Measurements from ENCODE around the gene SRGAP1. TPM values are rescaled to one million over a fixed set of nuclear protein-coding genes. Genes with fewer than 3 reads are reported as not detected.
A peak's percentile ranks its signal among the peaks of the same experiment; 100 is the strongest.

SRGAP1 gene
- total and polyA plus RNA-seq, 9 of the 15 experiments (the other 6 are each of a cell fraction or from before 2014, with no cell fraction given): 0.01 to 0.13 (median 0.04) TPM; not detected in 3

DNA sequence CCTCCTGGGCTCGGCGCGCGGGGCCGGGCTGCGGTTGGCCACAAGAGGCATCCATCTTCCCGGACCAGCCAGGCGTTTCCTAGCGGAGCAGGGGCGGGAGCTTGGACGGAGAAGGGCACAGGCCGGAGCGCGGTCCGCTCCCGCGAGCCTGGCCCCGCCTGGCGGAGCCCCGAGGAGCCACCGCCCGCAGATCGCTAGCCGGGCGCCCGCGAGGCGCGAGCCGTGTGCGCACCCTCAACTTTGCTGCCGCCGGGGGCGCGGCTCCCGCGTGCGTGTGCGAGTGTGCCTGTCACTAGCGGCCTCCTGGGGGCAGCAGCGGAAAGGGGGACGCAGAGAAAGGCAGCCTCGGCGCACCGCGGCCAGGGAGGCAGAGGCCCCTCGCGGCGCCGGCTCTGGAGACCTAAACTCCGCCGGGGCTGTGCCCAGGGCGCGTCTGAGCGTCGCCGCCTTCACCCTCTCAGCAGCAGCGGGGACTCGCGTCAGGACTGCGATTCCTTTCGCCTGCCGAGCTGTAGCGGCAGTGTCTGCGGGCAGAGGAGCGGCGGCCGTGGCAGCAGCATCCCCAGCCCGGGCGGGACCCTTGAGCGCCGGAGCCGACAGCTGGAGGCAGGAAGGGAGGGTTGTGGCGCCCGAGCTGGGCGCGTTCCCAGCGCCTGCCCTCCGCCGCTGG is 644 bp upstream of the SRGAP1 start (continued):
- TF ChIP-seq, protein P1, sequence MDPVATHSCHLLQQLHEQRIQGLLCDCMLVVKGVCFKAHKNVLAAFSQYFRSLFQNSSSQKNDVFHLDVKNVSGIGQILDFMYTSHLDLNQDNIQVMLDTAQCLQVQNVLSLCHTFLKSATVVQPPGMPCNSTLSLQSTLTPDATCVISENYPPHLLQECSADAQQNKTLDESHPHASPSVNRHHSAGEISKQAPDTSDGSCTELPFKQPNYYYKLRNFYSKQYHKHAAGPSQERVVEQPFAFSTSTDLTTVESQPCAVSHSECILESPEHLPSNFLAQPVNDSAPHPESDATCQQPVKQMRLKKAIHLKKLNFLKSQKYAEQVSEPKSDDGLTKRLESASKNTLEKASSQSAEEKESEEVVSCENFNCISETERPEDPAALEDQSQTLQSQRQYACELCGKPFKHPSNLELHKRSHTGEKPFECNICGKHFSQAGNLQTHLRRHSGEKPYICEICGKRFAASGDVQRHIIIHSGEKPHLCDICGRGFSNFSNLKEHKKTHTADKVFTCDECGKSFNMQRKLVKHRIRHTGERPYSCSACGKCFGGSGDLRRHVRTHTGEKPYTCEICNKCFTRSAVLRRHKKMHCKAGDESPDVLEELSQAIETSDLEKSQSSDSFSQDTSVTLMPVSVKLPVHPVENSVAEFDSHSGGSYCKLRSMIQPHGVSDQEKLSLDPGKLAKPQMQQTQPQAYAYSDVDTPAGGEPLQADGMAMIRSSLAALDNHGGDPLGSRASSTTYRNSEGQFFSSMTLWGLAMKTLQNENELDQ (CRISPR knock-in tag; IDR thresholded peaks at IDR 0.05; ENCODE audit: borderline replicate concordance): no peak
- TF ChIP-seq XRCC4 (IDR thresholded peaks at IDR 0.05; ENCODE audit: extremely low read depth, insufficient read depth, insufficient read length) (no peak), HOXB6 (CRISPR knock-in tag; IDR thresholded peaks at IDR 0.05; ENCODE audit: borderline replicate concordance) (no peak), NFIC (IDR thresholded peaks at IDR 0.05) (peak; percentile 7; the same call in 1 of the 2 replicates), EP400 (IDR thresholded peaks at IDR 0.05) (no peak), CXXC5 (CRISPR knock-in tag; IDR thresholded peaks at IDR 0.05) (peak; percentile 80), ETS2 (tag; IDR thresholded peaks at IDR 0.05; ENCODE audit: borderline replicate concordance, poor library complexity, severe bottlenecking) (no peak), YY1 (IDR thresholded peaks at IDR 0.05; ENCODE audit: borderline replicate concordance in 1 of 3, control insufficient read depth in 1 of 3, extremely low read depth in 1 of 3, insufficient read depth in 3 of 3, insufficient read length in 1 of 3, insufficient replicate concordance in 2 of 3, low read depth in 1 of 3, low read length in 2 of 3) (peak in 2 of 3 experiments; percentile 20 to 23), CSDE1 (IDR thresholded peaks at IDR 0.05) (no peak), HNRNPH1 (optimal IDR thresholded peaks at IDR 0.05; ENCODE audit: low read depth, low read length) (no peak), CCNT2 (IDR thresholded peaks at IDR 0.05; ENCODE audit: borderline replicate concordance, extremely low read depth, insufficient read length, low read depth, low read length) (peak; percentile 62), HCFC1 (IDR thresholded peaks at IDR 0.05; ENCODE audit: low read depth, low read length) (no peak), HNRNPL (IDR thresholded peaks at IDR 0.05; ENCODE audit: low read depth, low read length) (0 out of 2 replicates have a peak, but pooled peaks have one; percentile 40), STAG1 (CRISPR knock-in tag; IDR thresholded peaks at IDR 0.05; ENCODE audit: borderline replicate concordance) (peak; percentile 84), SRF (CRISPR knock-in tag; IDR thresholded peaks at IDR 0.05) (peak in 1 of 2 experiments; percentile 87; a peak in 1 of 4 replicates), HNRNPLL (IDR thresholded peaks at IDR 0.05; ENCODE audit: low read depth, low read length, poor library complexity, severe bottlenecking) (peak; percentile 51)
- TF ChIP-seq, protein P2, sequence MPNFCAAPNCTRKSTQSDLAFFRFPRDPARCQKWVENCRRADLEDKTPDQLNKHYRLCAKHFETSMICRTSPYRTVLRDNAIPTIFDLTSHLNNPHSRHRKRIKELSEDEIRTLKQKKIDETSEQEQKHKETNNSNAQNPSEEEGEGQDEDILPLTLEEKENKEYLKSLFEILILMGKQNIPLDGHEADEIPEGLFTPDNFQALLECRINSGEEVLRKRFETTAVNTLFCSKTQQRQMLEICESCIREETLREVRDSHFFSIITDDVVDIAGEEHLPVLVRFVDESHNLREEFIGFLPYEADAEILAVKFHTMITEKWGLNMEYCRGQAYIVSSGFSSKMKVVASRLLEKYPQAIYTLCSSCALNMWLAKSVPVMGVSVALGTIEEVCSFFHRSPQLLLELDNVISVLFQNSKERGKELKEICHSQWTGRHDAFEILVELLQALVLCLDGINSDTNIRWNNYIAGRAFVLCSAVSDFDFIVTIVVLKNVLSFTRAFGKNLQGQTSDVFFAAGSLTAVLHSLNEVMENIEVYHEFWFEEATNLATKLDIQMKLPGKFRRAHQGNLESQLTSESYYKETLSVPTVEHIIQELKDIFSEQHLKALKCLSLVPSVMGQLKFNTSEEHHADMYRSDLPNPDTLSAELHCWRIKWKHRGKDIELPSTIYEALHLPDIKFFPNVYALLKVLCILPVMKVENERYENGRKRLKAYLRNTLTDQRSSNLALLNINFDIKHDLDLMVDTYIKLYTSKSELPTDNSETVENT (CRISPR knock-in tag; IDR thresholded peaks at IDR 0.05): no peak; the same call in 1 of the 2 replicates
- TF ChIP-seq, protein P3, sequence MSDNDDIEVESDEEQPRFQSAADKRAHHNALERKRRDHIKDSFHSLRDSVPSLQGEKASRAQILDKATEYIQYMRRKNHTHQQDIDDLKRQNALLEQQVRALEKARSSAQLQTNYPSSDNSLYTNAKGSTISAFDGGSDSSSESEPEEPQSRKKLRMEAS (CRISPR knock-in tag; IDR thresholded peaks at IDR 0.05): peak; percentile 81
- TF ChIP-seq, protein P4, sequence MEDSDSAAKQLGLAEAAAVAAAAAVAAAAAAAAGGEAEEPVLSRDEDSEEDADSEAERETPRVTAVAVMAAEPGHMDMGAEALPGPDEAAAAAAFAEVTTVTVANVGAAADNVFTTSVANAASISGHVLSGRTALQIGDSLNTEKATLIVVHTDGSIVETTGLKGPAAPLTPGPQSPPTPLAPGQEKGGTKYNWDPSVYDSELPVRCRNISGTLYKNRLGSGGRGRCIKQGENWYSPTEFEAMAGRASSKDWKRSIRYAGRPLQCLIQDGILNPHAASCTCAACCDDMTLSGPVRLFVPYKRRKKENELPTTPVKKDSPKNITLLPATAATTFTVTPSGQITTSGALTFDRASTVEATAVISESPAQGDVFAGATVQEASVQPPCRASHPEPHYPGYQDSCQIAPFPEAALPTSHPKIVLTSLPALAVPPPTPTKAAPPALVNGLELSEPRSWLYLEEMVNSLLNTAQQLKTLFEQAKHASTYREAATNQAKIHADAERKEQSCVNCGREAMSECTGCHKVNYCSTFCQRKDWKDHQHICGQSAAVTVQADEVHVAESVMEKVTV (CRISPR knock-in tag; IDR thresholded peaks at IDR 0.05): 0 out of 2 replicates have a peak, but pooled peaks have one; percentile 41

Measured in K562 (cell line).